ENCODE measurements around the gene DTNA. TPM values are rescaled to one million over a fixed set of nuclear protein-coding genes. Genes with fewer than 3 reads are reported as not detected.

The DTNA gene
- total RNA-seq, 2 donors from 2014 or later = not detected

DNA sequence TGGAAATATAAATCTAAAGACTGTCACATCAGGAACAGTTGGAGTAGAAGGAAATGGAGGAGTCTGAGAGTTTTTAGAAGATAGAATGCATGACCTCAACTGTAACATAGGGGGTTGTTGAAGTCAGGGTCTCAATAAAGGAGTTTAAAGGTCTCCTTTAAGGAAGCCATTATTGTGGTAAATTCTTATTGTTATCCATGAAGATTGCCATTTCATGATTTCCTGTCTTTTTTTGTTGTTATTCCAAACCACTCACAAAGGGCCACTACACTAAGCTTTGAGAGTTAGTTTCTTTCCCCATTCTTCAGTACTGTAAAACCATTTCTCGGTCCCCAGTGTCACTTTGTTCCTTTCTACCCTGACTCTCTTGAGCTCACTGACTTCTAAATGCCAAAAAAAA lies 134.0 kb downstream of the DTNA start:
- Mint-ChIP-seq H3K27me3 (peaks cover 21 to 64% of the 10 kb centered on the region in 2 donors), H3K36me3 (no peaks in the 10 kb centered on the region), H3K9me3 (no peaks in the 10 kb centered on the region), H3K4me3 (no peak overlapping the region), H3K4me1 (ENCODE audit: low read depth in 2 of 2) (no peaks in the 10 kb centered on the region), H3K27ac (no peak overlapping the region)
- DNase-seq (ENCODE audit: low spot score) (no peak), ATAC-seq (no peak)

DNA sequence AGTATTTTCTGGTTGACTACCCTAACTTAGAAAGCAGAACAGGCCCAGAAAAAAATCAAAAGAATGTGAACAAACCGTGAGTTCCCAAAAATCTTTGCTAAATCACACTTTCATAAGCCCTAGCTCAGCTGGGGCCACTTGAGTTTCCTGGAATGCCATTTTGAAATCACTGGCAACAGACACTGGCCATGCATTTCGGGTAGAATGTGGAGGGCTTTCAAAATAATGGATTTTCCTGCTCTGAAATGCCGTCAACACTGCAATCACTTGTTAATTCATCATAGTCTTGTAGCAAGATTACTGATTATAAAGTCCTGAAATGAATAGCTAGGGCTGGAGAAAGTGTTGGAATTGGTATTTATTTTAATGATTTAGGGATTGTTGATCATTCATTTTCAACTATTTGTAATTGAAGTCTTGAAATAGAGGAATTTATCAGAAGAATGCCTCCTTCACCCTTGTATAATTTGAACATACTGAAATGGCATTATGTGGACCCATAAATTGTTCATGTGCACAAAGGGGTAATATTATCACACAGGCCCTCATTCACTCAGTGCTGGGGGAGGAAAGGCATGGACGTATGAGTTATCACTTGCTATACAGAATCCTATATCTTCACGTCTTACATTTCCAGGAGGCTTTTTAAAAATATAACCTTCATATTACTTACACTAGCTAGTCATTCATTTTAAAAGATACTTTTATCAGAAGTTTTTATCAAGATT lies 134.8 kb downstream of the DTNA start:
- peaks cover 27 to 69% of the 10 kb centered on the region in 2 donors for H3K27me3 Mint-ChIP-seq
- no peak overlapping the region for H3K4me3 Mint-ChIP-seq
- no peaks in the 10 kb centered on the region for H3K4me1 Mint-ChIP-seq (ENCODE audit: low read depth in 2 of 2)
- no peaks in the 10 kb centered on the region for H3K9me3 Mint-ChIP-seq
- H3K27ac Mint-ChIP-seq = no peak overlapping the region
- DNase-seq (ENCODE audit: low spot score) = no peak
- H3K36me3 Mint-ChIP-seq = no peaks in the 10 kb centered on the region
- no peak for ATAC-seq

- ATAC-seq (no peak), DNase-seq (ENCODE audit: low spot score) (no peak)
- Mint-ChIP-seq H3K27me3 (peaks cover 26 to 59% of the 10 kb centered on the region in 2 donors), H3K4me3 (no peak overlapping the region), H3K4me1 (ENCODE audit: low read depth in 2 of 2) (no peaks in the 10 kb centered on the region), H3K27ac (no peak overlapping the region), H3K36me3 (no peaks in the 10 kb centered on the region), H3K9me3 (no peaks in the 10 kb centered on the region)
Observed at GRCh38 chr18:34847408-34847807, 137.3 kb downstream of the DTNA start.

GRCh38 chr18:34848156-34848555 lies 138.1 kb downstream of the DTNA start:
- no peak for DNase-seq (ENCODE audit: low spot score)
- Mint-ChIP-seq H3K9me3 (no peaks in the 10 kb centered on the region), H3K36me3 (no peaks in the 10 kb centered on the region), H3K27me3 (peaks cover 28 to 62% of the 10 kb centered on the region in 2 donors), H3K4me1 (ENCODE audit: low read depth in 2 of 2) (no peaks in the 10 kb centered on the region), H3K4me3 (no peak overlapping the region), H3K27ac (no peak overlapping the region)
- no peak for ATAC-seq

GRCh38 chr18:34848695-34849094 lies 138.6 kb downstream of the DTNA start:
- Mint-ChIP-seq H3K4me3 (no peak overlapping the region), H3K27me3 (peaks cover 29 to 66% of the 10 kb centered on the region in 2 donors), H3K4me1 (ENCODE audit: low read depth in 2 of 2) (no peaks in the 10 kb centered on the region), H3K27ac (no peak overlapping the region), H3K36me3 (no peaks in the 10 kb centered on the region), H3K9me3 (no peaks in the 10 kb centered on the region)
- ATAC-seq (no peak), DNase-seq (ENCODE audit: low spot score) (no peak)

DNA sequence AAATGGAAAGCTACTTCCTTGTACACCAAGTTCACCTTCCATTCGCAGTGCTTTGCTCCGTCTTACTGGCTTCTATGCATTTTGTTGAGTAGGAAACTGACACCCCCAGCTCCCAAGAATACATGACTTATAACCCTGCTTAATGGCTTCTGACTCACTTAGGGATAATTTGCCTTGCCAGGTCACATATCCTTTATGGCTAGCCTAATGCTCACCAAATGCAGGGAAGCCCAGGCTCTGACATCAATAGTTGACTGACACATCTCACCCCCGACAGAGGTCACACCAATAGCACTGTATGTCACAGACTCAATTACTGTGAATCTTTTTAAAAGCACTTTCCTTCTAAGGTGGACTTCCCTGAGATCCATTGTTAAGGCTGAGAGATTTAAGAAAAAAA lies 147.2 kb downstream of the DTNA start:
- Mint-ChIP-seq H3K36me3 (no peaks in the 10 kb centered on the region), H3K27ac (no peak overlapping the region), H3K9me3 (no peaks in the 10 kb centered on the region), H3K4me1 (ENCODE audit: low read depth in 2 of 2) (peaks cover 6% of the 10 kb centered on the region in 2 donors), H3K4me3 (no peak overlapping the region), H3K27me3 (peaks cover 33 to 64% of the 10 kb centered on the region in 2 donors)
- no peak for ATAC-seq
- DNase-seq (ENCODE audit: low spot score) = no peak

- Mint-ChIP-seq H3K4me3 (no peak overlapping the region), H3K27ac (no peak overlapping the region), H3K9me3 (no peaks in the 10 kb centered on the region), H3K27me3 (peaks cover 29 to 59% of the 10 kb centered on the region in 2 donors), H3K4me1 (ENCODE audit: low read depth in 2 of 2) (peaks cover 6% of the 10 kb centered on the region in 2 donors), H3K36me3 (no peaks in the 10 kb centered on the region)
- ATAC-seq (no peak), DNase-seq (ENCODE audit: low spot score) (no peak)
Observed at GRCh38 chr18:34858188-34858587, 148.1 kb downstream of the DTNA start.

- Mint-ChIP-seq H3K4me3 (no peak overlapping the region), H3K4me1 (ENCODE audit: low read depth in 2 of 2) (peaks cover 6% of the 10 kb centered on the region in 2 donors), H3K36me3 (no peaks in the 10 kb centered on the region), H3K27me3 (peaks cover 29 to 53% of the 10 kb centered on the region in 2 donors), H3K9me3 (no peaks in the 10 kb centered on the region), H3K27ac (no peak overlapping the region)
- ATAC-seq = no peak
- DNase-seq (ENCODE audit: low spot score) = no peak
Observed at GRCh38 chr18:34859496-34859895, 149.4 kb downstream of the DTNA start.

- DNase-seq (ENCODE audit: low spot score) (no peak), ATAC-seq (no peak)
- no peak overlapping the region for H3K4me3 Mint-ChIP-seq
- H3K27me3 Mint-ChIP-seq = peaks cover 26 to 38% of the 10 kb centered on the region in 2 donors
- peaks cover 4% of the 10 kb centered on the region for H3K36me3 Mint-ChIP-seq
- H3K27ac Mint-ChIP-seq = no peak overlapping the region
- H3K9me3 Mint-ChIP-seq = no peaks in the 10 kb centered on the region
- peaks cover 6 to 11% of the 10 kb centered on the region in 2 donors for H3K4me1 Mint-ChIP-seq (ENCODE audit: low read depth in 2 of 2)
Observed at GRCh38 chr18:34862561-34862960, 152.5 kb downstream of the DTNA start.

DNA sequence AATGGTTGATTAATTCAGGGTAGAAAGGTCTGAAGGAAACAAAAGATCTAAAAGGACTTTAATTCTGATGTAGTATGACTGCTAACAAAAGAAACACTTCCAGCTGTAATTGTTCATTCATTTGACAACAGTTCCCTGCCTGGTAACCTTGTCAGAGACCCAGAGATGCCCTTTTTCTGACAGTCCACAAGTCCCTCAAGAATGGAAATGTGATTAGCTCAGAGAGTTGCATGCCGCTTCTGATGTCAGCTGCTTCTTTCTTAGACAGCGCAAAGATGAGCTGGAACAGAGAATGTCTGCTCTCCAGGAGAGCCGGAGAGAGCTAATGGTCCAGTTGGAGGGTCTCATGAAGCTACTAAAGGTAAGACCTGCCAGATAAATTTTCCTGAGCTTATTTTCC lies 153.6 kb downstream of the DTNA start:
- Mint-ChIP-seq H3K4me3 (no peak overlapping the region), H3K4me1 (ENCODE audit: low read depth in 2 of 2) (peaks cover 6 to 11% of the 10 kb centered on the region in 2 donors), H3K27me3 (peaks cover 17 to 27% of the 10 kb centered on the region in 2 donors), H3K27ac (no peak overlapping the region), H3K36me3 (peaks cover 4% of the 10 kb centered on the region), H3K9me3 (no peaks in the 10 kb centered on the region)
- ATAC-seq (no peak), DNase-seq (ENCODE audit: low spot score) (no peak)

GRCh38 chr18:34864836-34865497 lies 154.9 kb downstream of the DTNA start:
- no peak overlapping the region for H3K27ac Mint-ChIP-seq
- peaks cover 6 to 11% of the 10 kb centered on the region in 2 donors for H3K4me1 Mint-ChIP-seq (ENCODE audit: low read depth in 2 of 2)
- no peaks in the 10 kb centered on the region for H3K9me3 Mint-ChIP-seq
- H3K4me3 Mint-ChIP-seq = no peak overlapping the region
- no peak for ATAC-seq
- DNase-seq (ENCODE audit: low spot score) = no peak
- H3K36me3 Mint-ChIP-seq = peaks cover 4% of the 10 kb centered on the region
- H3K27me3 Mint-ChIP-seq = peaks cover 15 to 21% of the 10 kb centered on the region in 2 donors

DNA sequence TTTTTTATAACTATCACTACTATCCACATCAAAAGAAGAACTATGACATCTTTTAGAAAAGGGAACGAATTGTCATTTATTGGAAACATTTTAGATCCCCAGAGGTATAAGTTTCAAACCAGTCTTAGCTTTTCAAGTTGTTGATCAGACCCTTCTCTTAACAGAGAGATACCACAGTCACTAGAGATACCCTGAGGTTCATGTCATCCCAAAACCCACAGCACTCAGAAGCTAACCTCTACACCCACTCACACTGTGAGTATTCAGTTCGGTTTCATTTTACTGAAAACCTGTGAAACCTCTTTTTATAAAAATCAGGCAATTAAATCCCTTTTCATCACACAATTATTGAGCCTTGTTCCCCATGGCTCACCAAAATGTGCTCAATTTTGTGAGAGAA lies 156.2 kb downstream of the DTNA start:
- Mint-ChIP-seq H3K36me3 (peaks cover 4% of the 10 kb centered on the region), H3K4me3 (no peak overlapping the region), H3K27me3 (peaks cover 15 to 21% of the 10 kb centered on the region in 2 donors), H3K9me3 (no peaks in the 10 kb centered on the region), H3K4me1 (ENCODE audit: low read depth in 2 of 2) (peaks cover 9% of the 10 kb centered on the region in 2 donors), H3K27ac (peak overlapping the region in 1 of 2 donors; percentile 21)
- DNase-seq (ENCODE audit: low spot score) (no peak), ATAC-seq (no peak)

DNA sequence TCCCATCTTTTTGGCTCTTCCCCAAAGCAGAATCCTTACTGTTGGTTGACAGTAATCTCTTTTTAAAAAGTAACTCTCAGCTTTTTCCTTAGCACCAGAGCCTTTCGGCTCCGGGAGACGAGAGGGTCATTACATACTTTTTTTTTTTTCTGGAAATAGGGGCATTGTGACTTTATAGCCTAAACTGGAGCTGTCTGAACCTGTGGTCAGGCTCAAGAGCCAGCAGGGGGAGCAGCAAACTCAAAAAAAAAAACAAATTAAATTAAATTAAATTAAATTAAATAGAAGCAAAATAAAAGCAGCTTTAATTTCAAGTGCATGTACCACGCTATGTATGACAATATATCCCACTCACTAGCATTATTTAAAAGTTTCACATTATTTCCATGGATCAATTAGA lies 156.6 kb downstream of the DTNA start:
- ATAC-seq = no peak
- peaks cover 15 to 21% of the 10 kb centered on the region in 2 donors for H3K27me3 Mint-ChIP-seq
- H3K4me1 Mint-ChIP-seq (ENCODE audit: low read depth in 2 of 2) = peaks cover 13% of the 10 kb centered on the region in 2 donors
- H3K27ac Mint-ChIP-seq = peak overlapping the region in 1 of 2 donors; percentile 21
- no peaks in the 10 kb centered on the region for H3K9me3 Mint-ChIP-seq
- DNase-seq (ENCODE audit: low spot score) = no peak
- peaks cover 4% of the 10 kb centered on the region for H3K36me3 Mint-ChIP-seq
- H3K4me3 Mint-ChIP-seq = no peak overlapping the region

DNA sequence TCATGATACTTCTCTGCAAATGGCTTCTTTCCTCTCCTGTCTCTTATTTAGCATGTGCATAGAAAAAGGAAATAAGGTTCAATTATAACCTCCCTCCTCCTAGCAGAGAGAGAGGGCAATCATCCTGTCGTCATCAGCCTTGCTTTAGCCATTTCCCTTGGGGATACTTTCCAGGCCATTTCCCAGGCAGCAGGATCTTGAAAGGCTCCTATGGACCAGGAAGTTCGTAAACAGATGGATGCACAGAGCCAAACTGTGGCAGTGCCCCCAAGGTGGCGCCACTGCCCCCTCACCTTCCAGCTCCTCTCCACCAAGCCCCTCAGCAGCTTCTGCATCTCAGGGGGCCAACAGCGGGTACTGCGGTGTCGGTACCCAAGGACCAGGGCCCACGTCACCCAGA lies 157.4 kb downstream of the DTNA start:
- Mint-ChIP-seq H3K27me3 (peaks cover 15 to 21% of the 10 kb centered on the region in 2 donors), H3K36me3 (peaks cover 4% of the 10 kb centered on the region), H3K4me1 (ENCODE audit: low read depth in 2 of 2) (peaks cover 16 to 17% of the 10 kb centered on the region in 2 donors), H3K27ac (no peak overlapping the region), H3K4me3 (no peak overlapping the region), H3K9me3 (no peaks in the 10 kb centered on the region)
- DNase-seq (ENCODE audit: low spot score) (no peak), ATAC-seq (no peak)

Data from natural killer cell treated with Interleukin-12 subunit alpha and Interleukin-12 subunit beta and Interleukin-15 and Interleukin-18, amount 100 ng/mL, for 72 hours (primary cell).